Skin of body (tissue), 2 donors: ENCODE data around the gene MCL1. TPM values are rescaled to one million over a fixed set of nuclear protein-coding genes. Genes with fewer than 3 reads are reported as not detected.
A peak's percentile ranks its signal among the peaks of the same experiment; 100 is the strongest.
"Not testable (repeated sequence)": the region's sequence is repeated elsewhere in the genome, so short reads cannot be mapped to it uniquely, and the experiment has no call there.

ENCODE experiments used
- DNase-seq: peaks from one replicate; lab custom pipeline; 2025; lab: John Stamatoyannopoulos, UW
- total RNA-seq: library from RNA; depleted of rRNA; stranded (reverse); fragments of >200 nt; gene quantifications from one replicate; pipeline ENCODE4 v1.2.3, GENCODE V29; 2014

The MCL1 gene
- total RNA-seq: 172 TPM

GRCh38 chr1:150579110-150579944, at the start of gene MCL1:
MCL1 (minus strand) TSS chr1:150579610; CDS start chr1:150579530, 80 bp downstream.
- peak; percentile 95 for DNase-seq

- no peak for DNase-seq
Observed at GRCh38 chr1:150628766-150629114, 49.3 kb upstream of the MCL1 start.

DNA sequence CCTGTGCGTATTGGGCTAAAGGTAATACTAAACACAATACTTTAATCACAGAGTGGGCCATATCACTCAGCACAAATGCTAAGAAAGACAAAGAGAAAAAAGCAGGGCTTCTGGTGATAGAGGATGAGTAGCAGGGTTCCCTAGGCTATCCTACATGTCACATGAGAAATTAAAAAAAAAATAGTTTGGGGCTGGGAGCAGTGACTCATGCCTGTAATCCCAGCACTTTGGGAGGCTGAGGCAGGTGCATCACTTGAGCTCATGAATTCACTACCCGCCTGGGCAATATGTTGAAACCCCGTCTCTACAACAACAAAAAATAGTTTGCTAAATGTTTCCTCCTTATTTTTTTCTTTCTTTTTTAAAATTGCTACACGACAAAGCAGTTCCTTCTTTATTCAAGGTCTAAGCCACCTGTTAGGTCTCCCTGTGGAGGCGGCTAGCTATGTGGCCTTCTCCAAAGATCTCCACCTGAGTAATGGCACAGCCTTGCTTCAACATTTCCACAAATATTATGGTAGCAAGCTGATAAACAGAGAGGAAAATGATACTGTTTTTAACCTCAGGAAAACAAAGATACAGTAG, 48.5 kb upstream of the MCL1 start:
- no peak for DNase-seq

GRCh38 chr1:150626150-150626549, 46.7 kb upstream of the MCL1 start:
- no peak for DNase-seq

DNA sequence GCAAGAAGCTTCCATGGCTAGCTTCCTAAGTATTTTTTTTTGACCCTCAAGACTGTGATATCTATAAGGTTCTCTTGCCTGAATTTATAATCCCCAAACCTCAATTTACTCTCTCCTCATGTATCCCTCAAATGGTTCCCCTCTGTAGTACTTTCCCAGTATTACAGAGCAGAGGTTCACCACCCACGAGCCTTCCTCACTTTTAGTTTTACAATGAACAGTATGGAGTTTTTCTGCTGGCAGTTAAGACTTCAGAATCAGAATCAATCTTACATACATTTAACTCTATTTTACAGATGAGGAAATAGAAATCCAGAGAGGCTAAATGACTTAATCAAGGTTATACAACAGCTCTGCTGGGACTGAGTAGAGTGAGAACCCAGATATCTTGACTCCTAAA, 45.1 kb upstream of the MCL1 start:
- not testable (repeated sequence) for DNase-seq

GRCh38 chr1:150624134-150624533, 44.7 kb upstream of the MCL1 start:
- DNase-seq: not testable (repeated sequence)

- DNase-seq: no peak
Observed at GRCh38 chr1:150622303-150622975, 43.0 kb upstream of the MCL1 start.

GRCh38 chr1:150621497-150622302, 42.3 kb upstream of the MCL1 start:
- DNase-seq: peak; percentile 38

- no peak for DNase-seq
Observed at GRCh38 chr1:150620919-150621318, 41.5 kb upstream of the MCL1 start.

DNA sequence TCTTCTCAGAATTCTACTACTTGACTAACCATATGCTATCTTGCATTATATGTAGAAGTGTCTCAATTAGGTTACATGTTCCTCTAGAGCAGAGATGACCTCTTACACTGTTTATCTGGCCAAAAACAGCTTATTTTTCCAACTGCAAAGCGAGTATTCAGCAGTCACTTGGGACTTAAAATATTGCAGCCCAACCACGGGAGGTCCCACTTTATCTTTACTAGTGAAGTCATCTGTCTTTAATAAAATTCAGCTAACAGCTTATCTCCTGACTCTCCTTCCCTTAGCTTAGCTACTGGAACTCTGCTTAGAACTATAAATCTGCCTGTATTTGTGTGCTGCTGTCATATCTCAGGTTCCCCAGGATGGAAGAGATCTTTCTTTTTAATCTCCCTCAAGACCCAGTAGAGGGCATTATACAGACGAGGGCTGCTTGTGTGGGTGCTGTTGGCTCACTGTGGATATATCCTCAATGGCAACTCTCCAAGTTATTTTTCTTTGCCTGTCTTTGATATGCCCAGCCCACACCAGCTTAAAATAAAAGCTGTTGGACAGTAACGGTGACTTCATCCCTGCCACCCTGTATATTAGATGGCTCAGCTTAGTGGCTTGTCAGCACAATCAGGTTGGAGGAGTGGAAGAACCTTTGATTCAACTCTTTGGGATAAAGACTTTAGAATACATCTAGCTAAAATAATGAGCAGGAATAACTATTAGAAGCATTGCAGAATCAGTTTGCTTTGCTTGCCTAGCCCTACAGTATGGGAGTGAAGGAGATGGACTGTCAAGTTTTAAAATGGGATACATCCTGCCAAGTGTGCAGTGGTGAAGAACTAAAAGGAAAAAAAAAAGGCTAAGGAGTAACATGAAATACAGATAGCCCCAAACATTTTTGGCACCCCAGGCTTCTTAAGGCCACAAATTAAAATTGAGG, 40.4 kb upstream of the MCL1 start:
- DNase-seq: peak; percentile 50

- no peak for DNase-seq
Observed at GRCh38 chr1:150615346-150616201, 36.2 kb upstream of the MCL1 start.

GRCh38 chr1:150613061-150613920, 33.9 kb upstream of the MCL1 start:
- DNase-seq: peak; percentile 40

GRCh38 chr1:150612014-150612345, 32.6 kb upstream of the MCL1 start:
- DNase-seq: no peak

DNA sequence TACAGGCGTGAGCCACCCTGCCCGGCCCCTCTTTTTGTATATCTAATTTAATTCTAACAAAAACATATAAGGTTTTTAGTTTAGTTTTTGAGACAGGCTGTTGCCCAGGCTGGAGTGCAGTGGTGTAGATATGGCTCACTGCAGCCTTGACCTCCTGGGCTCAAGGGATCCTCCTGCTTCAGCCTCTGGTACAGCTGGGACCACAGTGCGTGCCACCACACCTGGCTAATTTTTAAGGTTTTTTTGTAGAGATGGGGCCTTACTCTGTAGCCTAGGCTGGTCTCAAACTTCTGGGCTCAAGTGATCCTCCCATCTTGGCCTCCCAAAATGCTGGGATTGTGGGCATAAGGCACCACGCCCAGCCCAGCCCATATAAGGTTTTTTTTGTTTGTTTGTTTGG, 31.2 kb upstream of the MCL1 start:
- no peak for DNase-seq

DNA sequence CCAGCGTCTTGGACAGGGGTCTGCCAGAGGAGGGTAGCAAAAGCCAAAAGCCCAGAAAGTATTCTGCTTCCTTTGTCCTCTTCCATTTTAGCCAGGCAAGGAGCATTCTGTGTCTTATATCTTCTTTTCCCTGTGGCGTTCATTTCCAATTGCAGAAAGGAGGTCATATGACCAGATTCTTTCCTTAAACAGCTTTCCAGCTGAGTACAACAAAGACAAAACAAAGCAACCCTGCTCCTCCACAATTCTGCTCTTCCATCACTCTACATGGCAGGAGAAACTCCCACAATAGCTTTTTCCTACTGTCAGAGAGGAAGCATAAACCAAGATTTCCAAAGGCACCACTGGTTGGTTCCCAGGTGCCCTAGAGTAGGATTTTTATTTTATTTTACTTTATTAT, 30.3 kb upstream of the MCL1 start:
- no peak for DNase-seq

DNA sequence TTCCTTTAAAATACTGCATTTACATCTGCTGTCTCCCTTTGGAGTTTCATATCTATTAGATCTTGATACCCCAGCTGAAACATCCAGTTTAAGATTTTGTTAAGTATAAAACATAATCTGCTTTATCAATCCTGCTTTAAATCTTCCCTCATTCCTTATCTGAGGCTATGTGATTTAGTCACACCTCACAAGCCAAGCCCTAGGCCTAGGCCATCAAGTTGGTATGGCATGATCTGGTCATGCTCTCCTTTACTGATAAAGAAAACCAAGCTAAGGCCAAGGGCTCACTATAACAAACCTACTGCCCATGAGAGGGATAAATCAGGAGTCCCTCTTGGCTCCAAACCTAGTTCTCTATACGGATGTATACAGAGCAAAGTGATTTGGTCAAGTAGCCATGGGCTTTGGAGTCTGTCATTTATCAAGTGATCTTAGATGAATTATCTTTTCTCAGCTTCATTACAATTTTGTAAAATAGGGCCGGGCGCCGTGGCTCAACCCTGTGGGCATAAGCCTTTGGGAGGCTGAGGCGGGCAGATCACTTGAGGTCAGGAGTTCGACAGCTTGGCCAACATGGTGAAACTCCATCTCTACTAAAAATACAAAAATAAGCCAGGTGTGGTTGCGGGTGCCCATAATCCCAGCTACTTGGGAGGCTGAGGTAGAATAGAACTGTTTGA, 27.2 kb upstream of the MCL1 start:
- no peak for DNase-seq

DNA sequence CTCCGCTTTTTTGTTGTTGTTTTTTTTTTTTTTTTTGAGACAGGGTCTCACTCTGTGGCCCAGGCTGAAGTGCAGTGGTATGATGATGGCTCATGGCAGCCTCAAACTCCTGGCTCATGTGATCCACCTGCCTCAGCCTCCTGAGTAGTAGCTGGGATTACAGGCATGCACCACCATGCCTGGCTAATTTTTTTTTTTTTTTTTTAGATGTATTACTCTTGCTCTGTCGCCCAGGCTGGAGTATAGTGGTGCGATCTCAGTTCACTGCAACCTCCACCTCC, 26.0 kb upstream of the MCL1 start:
- not testable (repeated sequence) for DNase-seq

DNA sequence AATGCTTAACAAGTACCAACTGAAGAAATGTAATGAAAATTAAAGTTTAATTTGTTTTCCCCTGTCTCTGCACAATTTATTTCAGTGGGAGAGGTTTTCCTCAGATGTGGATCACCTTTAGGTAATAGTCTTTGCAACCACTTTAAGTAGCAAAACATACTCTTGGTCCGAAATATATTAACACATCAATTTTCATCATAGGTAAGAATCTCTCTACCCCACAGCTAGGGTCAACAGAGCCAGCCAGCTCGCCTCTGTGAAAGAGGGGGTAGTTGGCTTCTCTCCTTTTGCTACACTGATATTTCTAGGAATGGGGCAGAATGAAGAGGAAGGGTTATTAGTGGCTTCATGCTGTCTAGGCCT, 24.8 kb upstream of the MCL1 start:
- no peak for DNase-seq

DNA sequence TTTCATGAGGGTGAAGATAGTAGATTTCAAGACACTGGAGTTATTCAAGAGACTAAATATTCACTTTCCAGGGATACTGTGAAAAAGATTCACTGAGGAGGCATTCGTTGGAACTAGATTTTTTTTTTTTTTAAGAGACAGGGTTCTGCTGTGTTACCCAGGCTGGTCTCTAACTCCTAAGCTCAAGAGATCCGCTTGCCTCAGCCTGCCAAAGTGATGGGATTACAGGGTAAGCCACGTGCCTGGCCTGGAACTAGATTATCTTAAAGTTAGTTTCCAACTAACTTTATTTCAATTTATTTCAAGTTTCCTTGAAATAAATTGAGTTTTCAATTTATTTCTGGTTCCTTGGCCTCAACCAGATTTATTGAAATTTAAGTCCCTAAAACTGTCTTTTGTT, 24.3 kb upstream of the MCL1 start:
- DNase-seq: no peak
